ENCODE data around the gene ZNF33A. TPM values are rescaled to one million over a fixed set of nuclear protein-coding genes. Genes with fewer than 3 reads are reported as not detected.
"Not testable (repeated sequence)": the region's sequence is repeated elsewhere in the genome, so short reads cannot be mapped to it uniquely, and the experiment has no call there.

The ZNF33A gene
- total RNA-seq, 1 experiment from 2014 or later: 20.7 TPM

GRCh38 chr10:38054361-38054797, 43.9 kb downstream of the ZNF33A start:
- CTCF ChIA-PET: interaction anchor here (0.7 to 1.2 kb wide), 2 partner anchors 77 to 159 kb away, joined by 3 read pairs; no protein-coding TSS in a partner anchor
- Mint-ChIP-seq H3K4me1 (ENCODE audit: insufficient read depth, unreplicated experiment) (peaks cover 14% of the 10 kb centered on the region), H3K4me3 (ENCODE audit: unreplicated experiment) (peak overlapping the region; percentile 26), H3K27ac (ENCODE audit: low read depth, unreplicated experiment) (peak overlapping the region; percentile 69), H3K9me3 (ENCODE audit: unreplicated experiment) (peaks cover 21% of the 10 kb centered on the region), H3K36me3 (ENCODE audit: insufficient read depth, unreplicated experiment) (peaks cover 69% of the 10 kb centered on the region), H3K27me3 (ENCODE audit: insufficient read depth, unreplicated experiment) (no peaks in the 10 kb centered on the region)
- DNase-seq (ENCODE audit: unreplicated experiment): peak; percentile 53
- no TSS peak for BruUV-seq (replicated peaks)
- intact Hi-C loops (cut with micrococcal nuclease): loop anchor here (2.0 to 5.0 kb wide), 2 partner anchors 42 to 78 kb away; partner anchors contain the start of genes ZNF25 and ZNF33A
- no peak for TF ChIP-seq CTCF (IDR thresholded peaks at IDR 0.05; ENCODE audit: unreplicated experiment)
- POLR2A ChIA-PET: interaction anchor here (0.7 to 1.7 kb wide), 2 partner anchors 17 to 197 kb away, joined by 4 to 6 read pairs; partner anchors contain the start of gene ZNF248

- H3K4me3 Mint-ChIP-seq (ENCODE audit: unreplicated experiment); DNase-seq (ENCODE audit: unreplicated experiment); H3K27me3 Mint-ChIP-seq (ENCODE audit: insufficient read depth, unreplicated experiment); BruUV-seq (replicated peaks); POLR2A ChIA-PET: not testable (repeated sequence)
- H3K27ac Mint-ChIP-seq (ENCODE audit: low read depth, unreplicated experiment): peak overlapping the region; percentile 69
- H3K9me3 Mint-ChIP-seq (ENCODE audit: unreplicated experiment): peaks cover 21% of the 10 kb centered on the region
- CTCF ChIA-PET: interaction anchor here (0.5 kb wide), 1 partner anchor 545 kb away, joined by 3 read pairs; no protein-coding TSS in a partner anchor
- intact Hi-C loops (cut with micrococcal nuclease): loop anchor here (2.0 kb wide), 1 partner anchor 79 kb away; the partner anchor contains the start of gene ZNF25
- peaks cover 14% of the 10 kb centered on the region for H3K4me1 Mint-ChIP-seq (ENCODE audit: insufficient read depth, unreplicated experiment)
- peaks cover 70% of the 10 kb centered on the region for H3K36me3 Mint-ChIP-seq (ENCODE audit: insufficient read depth, unreplicated experiment)
Observed at GRCh38 chr10:38055274-38055894, 44.9 kb downstream of the ZNF33A start.

GRCh38 chr10:38069663-38070062, 59.2 kb downstream of the ZNF33A start:
- H3K27me3 Mint-ChIP-seq (ENCODE audit: insufficient read depth, unreplicated experiment); POLR2A ChIA-PET; H3K4me1 Mint-ChIP-seq (ENCODE audit: insufficient read depth, unreplicated experiment); H3K36me3 Mint-ChIP-seq (ENCODE audit: insufficient read depth, unreplicated experiment); CTCF ChIA-PET; BruUV-seq (replicated peaks); intact Hi-C loops (cut with micrococcal nuclease); H3K9me3 Mint-ChIP-seq (ENCODE audit: unreplicated experiment): not testable (repeated sequence)
- Mint-ChIP-seq H3K27ac (ENCODE audit: low read depth, unreplicated experiment) (peak overlapping the region; percentile 2), H3K4me3 (ENCODE audit: unreplicated experiment) (peak overlapping the region; percentile 49)
- DNase-seq (ENCODE audit: unreplicated experiment): peak; percentile 33

GRCh38 chr10:38070501-38070900, 60.0 kb downstream of the ZNF33A start:
- no peak overlapping the region for H3K27ac Mint-ChIP-seq (ENCODE audit: low read depth, unreplicated experiment)
- H3K4me1 Mint-ChIP-seq (ENCODE audit: insufficient read depth, unreplicated experiment): peaks cover 7% of the 10 kb centered on the region
- no peaks in the 10 kb centered on the region for H3K9me3 Mint-ChIP-seq (ENCODE audit: unreplicated experiment)
- H3K4me3 Mint-ChIP-seq (ENCODE audit: unreplicated experiment): no peak overlapping the region
- no peak for DNase-seq (ENCODE audit: unreplicated experiment)
- ChIA-PET POLR2A (interaction anchor here (0.9 kb wide), 1 partner anchor 13 kb away, joined by 4 read pairs; no protein-coding TSS in a partner anchor), CTCF (no interaction called here)
- no TSS peak for BruUV-seq (replicated peaks)
- H3K27me3 Mint-ChIP-seq (ENCODE audit: insufficient read depth, unreplicated experiment): no peaks in the 10 kb centered on the region
- peaks cover 4% of the 10 kb centered on the region for H3K36me3 Mint-ChIP-seq (ENCODE audit: insufficient read depth, unreplicated experiment)
- intact Hi-C loops (cut with micrococcal nuclease): no loop called here
- TF ChIP-seq CTCF (IDR thresholded peaks at IDR 0.05; ENCODE audit: unreplicated experiment): no peak

GRCh38 chr10:38072552-38072951, 62.1 kb downstream of the ZNF33A start:
- Mint-ChIP-seq H3K27ac (ENCODE audit: low read depth, unreplicated experiment) (no peak overlapping the region), H3K9me3 (ENCODE audit: unreplicated experiment) (no peaks in the 10 kb centered on the region), H3K4me3 (ENCODE audit: unreplicated experiment) (no peak overlapping the region), H3K36me3 (ENCODE audit: insufficient read depth, unreplicated experiment) (no peaks in the 10 kb centered on the region), H3K4me1 (ENCODE audit: insufficient read depth, unreplicated experiment) (peaks cover 7% of the 10 kb centered on the region), H3K27me3 (ENCODE audit: insufficient read depth, unreplicated experiment) (no peaks in the 10 kb centered on the region)
- BruUV-seq (replicated peaks): no TSS peak
- intact Hi-C loops (cut with micrococcal nuclease): no loop called here
- TF ChIP-seq CTCF (IDR thresholded peaks at IDR 0.05; ENCODE audit: unreplicated experiment): no peak
- no peak for DNase-seq (ENCODE audit: unreplicated experiment)
- ChIA-PET POLR2A (no interaction called here), CTCF (interaction anchor here (0.6 to 0.7 kb wide), 2 partner anchors 19 to 26 kb away, joined by 3 read pairs; no protein-coding TSS in a partner anchor)
